CD14-positive monocyte (primary cell): ENCODE data around the gene CLDN34. TPM values are rescaled to one million over a fixed set of nuclear protein-coding genes. Genes with fewer than 3 reads are reported as not detected.

ENCODE experiments used
- DNase-seq, 3 donors: peaks; one replicate each; pipeline ENCODE4 v3.0.0-alpha.2; 2011 to 2022
- H2AFZ ChIP-seq: 2 replicates; pipeline ENCODE4 v1.6.0; 2012; ENCODE audit warnings: mild to moderate bottlenecking, low read depth, low read length, inconsistent platforms; ENCODE audit not compliant: insufficient read depth, poor library complexity, severe bottlenecking
- H3K27ac ChIP-seq, 2 donors: 1 replicate in 1 of 2; 2 replicates in 1 of 2; pipeline ENCODE4 v1.5.1; 2012 to 2013; ENCODE audit warnings: low read length in 2 of 2, control low read depth in 1 of 2, inconsistent platforms in 1 of 2, low read depth in 1 of 2, mild to moderate bottlenecking in 1 of 2
- H3K27me3 ChIP-seq, 2 donors: one replicate each; pipeline versions ENCODE4 v1.6.0 to v1.6.1; 2011 to 2013; ENCODE audit warnings: low read length in 2 of 2; ENCODE audit not compliant: control insufficient read depth in 2 of 2, insufficient read depth in 2 of 2
- H3K36me3 ChIP-seq, 2 donors: replicated peaks in 1 of 2; 1 replicate in 1 of 2; 2 replicates in 1 of 2; pipeline versions ENCODE4 v1.5.1 to v1.6.1; 2012 to 2013; ENCODE audit warnings: low read length in 2 of 2, control low read depth in 1 of 2, inconsistent platforms in 1 of 2, mild to moderate bottlenecking in 1 of 2; ENCODE audit not compliant: insufficient read depth in 2 of 2, control insufficient read depth in 1 of 2
- H3K4me1 ChIP-seq, 2 donors: 1 replicate in 1 of 2; 2 replicates in 1 of 2; pipeline versions ENCODE4 v1.5.1 to v1.6.1; 2012 to 2013; ENCODE audit warnings: low read length in 2 of 2, control low read depth in 1 of 2, inconsistent platforms in 1 of 2, mild to moderate bottlenecking in 1 of 2, moderate library complexity in 1 of 2; ENCODE audit not compliant: insufficient read depth in 2 of 2, control insufficient read depth in 1 of 2
- H3K4me2 ChIP-seq: replicated peaks from 2 replicates; pipeline ENCODE3; 2012; ENCODE audit warnings: low read length, moderate library complexity, mild to moderate bottlenecking; ENCODE audit not compliant: poor library complexity, severe bottlenecking; ENCODE audit errors: extremely low read depth
- H3K4me3 ChIP-seq, 3 experiments: fragments of 200-600 bp in 1 of 3; sonication (generic) in 1 of 3; replicated peaks in 1 of 3; 1 replicate in 2 of 3; 2 replicates in 1 of 3; pipeline ENCODE4 v1.5.1; 2011 to 2013; ENCODE audit warnings: low read length in 3 of 3, mild to moderate bottlenecking in 3 of 3, control low read depth in 2 of 3, low read depth in 2 of 3, inconsistent platforms in 1 of 3, moderate library complexity in 1 of 3
- H3K79me2 ChIP-seq: 2 replicates; pipeline ENCODE4 v1.6.0; 2012; ENCODE audit warnings: mild to moderate bottlenecking, control low read depth, inconsistent platforms, low read length, moderate library complexity; ENCODE audit not compliant: insufficient read depth
- H3K9ac ChIP-seq: 2 replicates; pipeline ENCODE4 v1.6.0; 2017; ENCODE audit warnings: low read length, mild to moderate bottlenecking; ENCODE audit not compliant: insufficient read depth, poor library complexity, severe bottlenecking
- H3K9me3 ChIP-seq, 2 donors: replicated peaks in 1 of 2; 1 replicate in 1 of 2; 2 replicates in 1 of 2; pipeline versions ENCODE4 v1.5.1 to v1.6.1; 2012 to 2013; ENCODE audit warnings: low read length in 2 of 2, control low read depth in 1 of 2; ENCODE audit not compliant: control insufficient read depth in 1 of 2, insufficient read depth in 1 of 2
- H4K20me1 ChIP-seq: 2 replicates; pipeline ENCODE4 v1.6.0; 2012; ENCODE audit warnings: mild to moderate bottlenecking, low read length, control low read depth, moderate library complexity; ENCODE audit not compliant: insufficient read depth
- H3K27ac Mint-ChIP-seq, 7 donors: one replicate each; pipeline ENCODE4 v1.8.0; 2020; ENCODE audit warnings: mild to moderate bottlenecking in 7 of 7, mixed read lengths in 7 of 7, moderate library complexity in 6 of 7, inconsistent platforms in 2 of 7
- H3K27me3 Mint-ChIP-seq, 3 donors: one replicate each; pipeline ENCODE4 v1.8.0; 2021 to 2022; ENCODE audit warnings: low read depth in 3 of 3, mild to moderate bottlenecking in 3 of 3, mixed read lengths in 3 of 3, moderate library complexity in 3 of 3, inconsistent platforms in 1 of 3
- H3K36me3 Mint-ChIP-seq, 2 donors: one replicate each; pipeline ENCODE4 v1.8.0; 2020; ENCODE audit warnings: mixed read lengths in 2 of 2, inconsistent platforms in 1 of 2, mild to moderate bottlenecking in 1 of 2
- H3K4me1 Mint-ChIP-seq: one replicate; pipeline ENCODE4 v1.8.0; 2020; ENCODE audit warnings: mild to moderate bottlenecking, mixed read lengths
- H3K4me3 Mint-ChIP-seq, 2 donors: one replicate each; pipeline ENCODE4 v1.8.0; 2020; ENCODE audit warnings: mild to moderate bottlenecking in 2 of 2, mixed read lengths in 2 of 2, moderate library complexity in 1 of 2
- H3K9me3 Mint-ChIP-seq, 7 donors: one replicate each; pipeline ENCODE4 v1.8.0; 2020 to 2022; ENCODE audit warnings: mixed read lengths in 7 of 7, mild to moderate bottlenecking in 6 of 7, moderate library complexity in 6 of 7, inconsistent platforms in 2 of 7
- CTCF ChIP-seq: fragments of 200-600 bp; IDR thresholded peaks from one replicate; pipeline ENCODE4 v1.8.0; 2022; ENCODE audit warnings: antibody characterized with exemption, mild to moderate bottlenecking
- WGBS: methylation state at CpG from one replicate; pipeline ENCODE4 v1.1.5; 2013; ENCODE audit warnings: missing lambda C conversion rate; ENCODE audit not compliant: insufficient coverage; 5-methylcytosine and 5-hydroxymethylcytosine counted together
- intact Hi-C, 2 donors: fragments of 100-400 bp; cut with micrococcal nuclease; formaldehyde crosslinking; loops; one replicate each; pipeline versions ENCODE4 v1.15.0 to v1.15.1; 2023
- polyA plus RNA-seq, 3 donors: library from polyadenylated mRNA; depleted of rRNA in 1 of 3; unstranded in 2 of 3; stranded (reverse) in 1 of 3; fragments of 300-500 nt in 2 of 3; fragments of >200 nt in 1 of 3; fragmentation: Illumina TruSeq in 2 of 3; gene quantifications; 1 replicate in 2 of 3; 2 replicates in 1 of 3; pipeline ENCODE4 v1.2.3, GENCODE V29; 2012 to 2021

Gene CLDN34
- polyA plus RNA-seq, 3 donors = not detected

DNA sequence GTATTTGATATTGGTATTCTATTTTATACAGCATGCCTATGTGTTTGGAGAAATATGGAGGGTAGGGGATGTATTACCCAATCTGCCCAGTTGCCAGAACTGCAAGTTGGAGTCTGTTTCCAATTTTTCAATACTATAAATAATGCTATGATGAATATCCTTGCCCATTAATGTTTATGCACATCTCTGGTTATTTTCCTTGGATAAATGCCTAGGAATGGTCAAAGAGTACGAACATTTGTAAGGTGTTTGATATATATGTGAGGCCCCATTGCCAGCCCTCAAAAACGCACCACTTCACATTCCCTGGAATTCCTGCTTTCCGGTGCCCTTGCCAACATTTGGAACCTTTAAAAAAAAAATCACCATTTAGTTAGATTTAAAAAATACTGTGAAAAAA, 34.3 kb downstream of the CLDN34 start:
- Mint-ChIP-seq H3K27me3 (peaks cover 0 to 18% (median 1%) of the 10 kb centered on the region in 3 donors), H3K4me3 (no peak overlapping the region), H3K9me3 (peaks cover 0 to 3% (median 1%) of the 10 kb centered on the region in 7 donors), H3K36me3 (no peaks in the 10 kb centered on the region), H3K27ac (no peak overlapping the region), H3K4me1 (peaks cover 2% of the 10 kb centered on the region)
- no peaks in the 10 kb centered on the region for H3K4me1 ChIP-seq
- H3K9me3 ChIP-seq = no peaks in the 10 kb centered on the region
- WGBS = no CpG with 5 or more reads among the region's 3 CpGs
- H3K4me2 ChIP-seq = no peak overlapping the region
- H3K27ac ChIP-seq = no peak overlapping the region
- DNase-seq = no peak
- H3K79me2 ChIP-seq = no peaks in the 10 kb centered on the region
- H3K36me3 ChIP-seq = no peaks in the 10 kb centered on the region
- intact Hi-C loops = no loop called here
- no peak overlapping the region for H2AFZ ChIP-seq
- no peaks in the 10 kb centered on the region for H4K20me1 ChIP-seq
- H3K9ac ChIP-seq = no peak overlapping the region
- no peaks in the 10 kb centered on the region for H3K27me3 ChIP-seq
- no peak for TF ChIP-seq CTCF
- H3K4me3 ChIP-seq = no peak overlapping the region

DNA sequence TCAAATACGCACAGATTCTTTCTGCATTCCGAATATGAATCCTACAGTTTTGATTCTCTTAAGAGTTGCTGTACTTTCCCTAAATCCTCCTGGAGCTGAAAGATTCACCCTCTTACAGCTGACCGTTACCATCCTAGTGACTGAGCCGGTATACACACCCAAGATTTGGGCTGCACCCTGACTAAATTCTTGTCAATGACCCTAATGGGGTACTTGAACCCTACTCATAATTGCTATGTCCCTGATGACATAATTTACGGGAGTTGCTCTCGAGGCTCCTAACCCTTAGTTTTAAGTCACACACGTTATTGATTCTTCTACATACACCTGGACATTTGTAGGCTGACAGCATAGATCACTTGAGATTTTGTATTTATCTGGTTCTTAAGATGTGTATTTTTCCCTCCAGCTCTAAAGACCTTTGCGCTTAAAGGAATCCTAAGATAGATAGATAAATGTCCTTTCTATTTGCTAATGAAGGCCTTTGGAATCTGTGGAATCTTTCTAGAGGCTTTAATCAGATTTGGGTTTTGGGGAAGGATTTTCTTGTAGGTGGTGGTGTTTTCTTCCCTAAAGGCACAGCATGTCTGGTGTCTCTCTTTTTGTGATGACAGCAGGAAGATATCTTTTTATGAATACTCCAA, 37.8 kb downstream of the CLDN34 start:
- Histone ChIP-seq H3K4me1 (peaks cover 14 to 18% of the 10 kb centered on the region in 2 donors), H3K27me3 (no peaks in the 10 kb centered on the region), H3K36me3 (no peaks in the 10 kb centered on the region), H3K27ac (no peak overlapping the region), H3K9me3 (no peaks in the 10 kb centered on the region), H2AFZ (no peak overlapping the region), H4K20me1 (no peaks in the 10 kb centered on the region), H3K4me2 (no peak overlapping the region), H3K79me2 (no peaks in the 10 kb centered on the region), H3K9ac (no peak overlapping the region), H3K4me3 (no peak overlapping the region)
- H3K36me3 Mint-ChIP-seq = no peaks in the 10 kb centered on the region
- H3K9me3 Mint-ChIP-seq = peaks cover 0 to 12% (median 3%) of the 10 kb centered on the region in 7 donors
- TF ChIP-seq CTCF = no peak
- H3K4me1 Mint-ChIP-seq = peaks cover 18% of the 10 kb centered on the region
- no peak overlapping the region for H3K27ac Mint-ChIP-seq
- H3K4me3 Mint-ChIP-seq = peak overlapping the region in 1 of 2 donors; percentile 2
- WGBS = 93% methylated on average over 2 of the region's 8 CpGs
- DNase-seq = no peak
- H3K27me3 Mint-ChIP-seq = peaks cover 0 to 16% (median 1%) of the 10 kb centered on the region in 3 donors
- intact Hi-C loops = no loop called here
